Measurements from ENCODE around the gene CFDP1.

Gene CFDP1

GRCh38 chr16:75371171-75371570 is 62.1 kb downstream of the CFDP1 start:
- no peak for ATAC-seq

- ATAC-seq = no peak
These were observed 69.0 kb downstream of the CFDP1 start for GRCh38 chr16:75364286-75364791.

- no peak for ATAC-seq
These were observed 70.5 kb downstream of the CFDP1 start for GRCh38 chr16:75362846-75363245.

GRCh38 chr16:75361936-75362335 is 71.4 kb downstream of the CFDP1 start:
- ATAC-seq = no peak

GRCh38 chr16:75354170-75354569 is 79.1 kb downstream of the CFDP1 start:
- no peak for ATAC-seq

- no peak for ATAC-seq
These were observed 82.1 kb downstream of the CFDP1 start for GRCh38 chr16:75351183-75351582.

GRCh38 chr16:75345711-75346110 is 87.6 kb downstream of the CFDP1 start:
- no peak for ATAC-seq

GRCh38 chr16:75343941-75344340 is 89.4 kb downstream of the CFDP1 start:
- no peak for ATAC-seq

- no peak for ATAC-seq
These were observed 90.0 kb downstream of the CFDP1 start for GRCh38 chr16:75343286-75343685.

- no peak for ATAC-seq
These were observed 90.9 kb downstream of the CFDP1 start for GRCh38 chr16:75342308-75342811.

GRCh38 chr16:75341564-75342307 is 91.6 kb downstream of the CFDP1 start:
- ATAC-seq = no peak

GRCh38 chr16:75340741-75341491 is 92.4 kb downstream of the CFDP1 start:
- ATAC-seq = no peak

GRCh38 chr16:75337430-75337829 is 95.9 kb downstream of the CFDP1 start:
- no peak for ATAC-seq

GRCh38 chr16:75336521-75336920 is 96.8 kb downstream of the CFDP1 start:
- ATAC-seq = no peak

GRCh38 chr16:75333721-75334163 is 99.6 kb downstream of the CFDP1 start:
- no peak for ATAC-seq

- ATAC-seq = no peak
These were observed 103.4 kb downstream of the CFDP1 start for GRCh38 chr16:75329943-75330342.

GRCh38 chr16:75326333-75326732 is 107.0 kb downstream of the CFDP1 start:
- no peak for ATAC-seq

GRCh38 chr16:75323933-75324332 is 109.4 kb downstream of the CFDP1 start:
- no peak for ATAC-seq

- no peak for ATAC-seq
These were observed 110.1 kb downstream of the CFDP1 start for GRCh38 chr16:75323198-75323597.

- no peak for ATAC-seq
These were observed 110.6 kb downstream of the CFDP1 start for GRCh38 chr16:75322740-75323139.

GRCh38 chr16:75320435-75320834 is 112.9 kb downstream of the CFDP1 start:
- no peak for ATAC-seq

- peak; percentile 53 to 61 for ATAC-seq
These were observed 113.5 kb downstream of the CFDP1 start for GRCh38 chr16:75319513-75320411.

GRCh38 chr16:75318737-75319136 is 114.6 kb downstream of the CFDP1 start:
- no peak for ATAC-seq
